GM18909 (cell line): ENCODE results near the gene IL12RB1.
A peak's percentile ranks its signal among the peaks of the same experiment; 100 is the strongest.
"Not testable (repeated sequence)": the region's sequence is repeated elsewhere in the genome, so short reads cannot be mapped to it uniquely, and the experiment has no call there.

Source experiments
- ATAC-seq: cut with Tn5 transposase; IDR thresholded peaks from one replicate; pipeline ENCODE4 v1.9.1; 2021; ENCODE audit warnings: mild to moderate bottlenecking; ENCODE audit not compliant: unreplicated experiment, poor library complexity

The IL12RB1 gene

DNA sequence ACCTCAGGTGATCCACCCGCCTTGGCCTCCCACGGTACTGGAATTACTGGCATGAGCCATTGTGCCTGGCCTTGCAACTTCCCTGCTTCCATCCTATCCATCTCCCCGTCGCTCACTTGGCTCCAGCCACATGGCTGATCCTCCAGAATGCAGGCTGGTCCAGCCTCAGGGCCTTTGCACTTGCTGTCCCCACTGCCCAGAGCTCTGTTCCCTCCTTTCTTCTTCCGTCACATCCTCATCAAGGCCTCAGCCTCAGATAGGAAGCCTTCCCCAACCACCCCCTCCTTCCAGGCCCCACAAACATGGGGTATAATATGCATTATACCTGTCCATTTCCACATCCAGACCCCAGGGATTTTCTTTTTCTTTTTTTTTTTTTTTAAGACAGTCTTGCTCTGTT, 27.1 kb upstream of the IL12RB1 start:
- ATAC-seq: no peak

DNA sequence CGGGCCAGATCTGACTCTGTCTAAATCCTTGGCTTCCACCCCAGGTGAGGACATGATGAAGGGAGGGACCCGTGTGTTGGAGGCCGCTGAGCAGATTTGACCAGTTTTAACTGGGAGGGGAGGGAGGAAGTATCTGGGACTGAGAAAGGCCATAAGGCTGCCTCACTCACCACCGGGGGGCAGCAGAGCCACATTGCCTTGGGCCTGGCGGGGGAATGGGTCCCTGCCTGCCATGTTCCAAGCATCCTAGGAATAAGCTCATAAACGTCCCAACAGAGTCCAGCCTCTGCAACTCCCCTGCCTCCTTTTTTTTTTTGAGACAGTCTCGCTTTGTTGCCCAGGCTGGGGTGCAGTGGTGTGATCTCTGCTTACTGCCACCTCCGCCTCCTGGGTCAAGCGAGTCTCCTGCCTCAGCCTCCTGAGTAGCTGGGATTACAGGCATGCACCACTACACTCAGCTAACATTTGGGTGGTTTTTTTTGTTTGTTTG, 26.3 kb upstream of the IL12RB1 start:
- ATAC-seq: no peak

DNA sequence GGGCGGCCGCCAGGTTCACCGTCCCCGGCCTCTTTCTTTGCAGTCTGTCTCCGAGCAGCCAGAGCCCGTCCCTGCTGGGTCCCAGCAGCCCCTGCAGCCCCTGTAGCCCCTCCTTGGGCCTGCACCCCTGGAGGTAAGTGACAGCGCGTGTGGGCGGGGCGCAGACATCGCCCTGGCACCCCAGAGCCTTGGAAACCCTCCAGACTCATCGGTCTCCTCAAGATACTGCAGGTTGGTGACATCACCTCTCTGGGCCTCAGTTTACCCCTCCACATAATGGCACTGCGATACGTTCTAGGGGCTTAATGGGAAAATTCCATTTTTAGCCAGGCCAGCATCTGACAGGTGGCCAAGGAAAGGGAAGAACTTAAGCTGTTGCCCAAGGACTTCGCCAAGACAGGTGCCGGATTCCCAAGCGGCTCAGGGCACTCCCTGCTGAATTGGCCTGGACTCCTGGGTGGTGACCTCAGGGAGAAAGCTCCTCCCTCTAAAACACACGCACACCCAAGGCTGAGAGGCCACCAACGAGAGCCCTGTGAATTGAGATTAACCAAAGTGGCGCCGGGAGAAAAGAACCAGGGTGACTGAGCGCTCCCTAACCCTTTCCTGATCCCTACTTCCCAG, 24.0 kb upstream of the IL12RB1 start:
- ATAC-seq: no peak

DNA sequence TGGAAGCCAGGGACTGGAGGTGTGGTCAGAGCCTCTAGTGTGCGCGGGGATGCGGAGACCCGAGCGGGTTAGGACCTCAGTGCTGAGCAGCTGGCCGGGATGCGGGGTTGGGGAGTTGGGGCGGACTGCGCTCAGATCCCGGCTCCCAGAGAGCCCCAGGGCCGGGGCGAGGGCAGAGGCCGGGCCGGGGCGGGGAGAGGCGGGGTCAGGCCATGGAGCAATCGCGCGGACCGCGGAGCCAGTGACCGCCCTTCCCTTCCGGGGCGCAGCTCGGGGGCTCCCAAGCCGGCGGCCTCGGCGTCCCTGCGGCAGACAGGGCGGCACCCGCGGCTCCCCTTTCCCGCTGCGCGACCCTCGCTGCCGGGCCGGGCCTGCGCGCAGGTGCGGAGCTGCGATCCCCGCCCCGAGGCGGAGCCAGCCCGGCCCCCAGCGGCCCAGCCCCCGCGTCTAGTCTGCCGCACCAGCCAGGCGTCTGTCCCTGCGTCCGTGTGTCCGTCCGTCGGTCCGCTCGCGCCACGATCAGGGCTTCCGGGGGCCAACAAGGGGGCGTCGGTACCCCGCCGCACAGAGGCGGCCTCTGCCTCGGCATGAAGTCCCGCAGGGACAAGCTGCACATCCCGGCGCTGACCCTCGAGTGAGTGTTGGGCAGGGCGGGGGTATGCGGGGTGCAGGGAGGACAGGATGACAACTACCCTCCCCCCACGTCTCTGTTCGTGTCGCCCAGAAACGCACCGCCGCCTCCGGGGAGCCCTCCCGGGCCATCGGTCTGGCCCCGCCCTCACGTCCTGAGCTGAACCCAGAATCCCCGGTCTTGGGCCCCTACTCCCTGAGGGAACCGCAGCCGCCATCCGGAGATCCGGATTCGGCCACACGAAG, 23.2 kb upstream of the IL12RB1 start:
- no peak for ATAC-seq

DNA sequence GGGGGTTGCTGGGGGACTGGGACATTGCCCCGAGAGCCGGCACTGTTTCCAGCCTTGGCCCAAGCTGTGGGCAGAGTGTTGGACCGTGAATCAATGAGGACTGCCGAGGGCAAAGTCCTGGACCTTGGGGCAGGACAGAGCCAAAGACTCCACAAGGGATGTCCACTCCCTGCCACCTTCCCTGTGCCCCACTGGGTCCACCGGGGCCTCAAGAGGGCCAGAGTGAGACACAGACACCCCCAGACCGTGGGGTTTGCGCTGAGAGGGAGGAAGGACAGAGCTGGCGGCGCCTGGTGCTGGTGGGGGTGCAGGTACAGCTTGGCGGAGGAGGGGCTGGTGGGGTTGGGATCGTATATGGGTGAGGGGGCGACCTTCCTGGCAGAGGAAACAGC, 22.6 kb upstream of the IL12RB1 start:
- ATAC-seq: no peak

DNA sequence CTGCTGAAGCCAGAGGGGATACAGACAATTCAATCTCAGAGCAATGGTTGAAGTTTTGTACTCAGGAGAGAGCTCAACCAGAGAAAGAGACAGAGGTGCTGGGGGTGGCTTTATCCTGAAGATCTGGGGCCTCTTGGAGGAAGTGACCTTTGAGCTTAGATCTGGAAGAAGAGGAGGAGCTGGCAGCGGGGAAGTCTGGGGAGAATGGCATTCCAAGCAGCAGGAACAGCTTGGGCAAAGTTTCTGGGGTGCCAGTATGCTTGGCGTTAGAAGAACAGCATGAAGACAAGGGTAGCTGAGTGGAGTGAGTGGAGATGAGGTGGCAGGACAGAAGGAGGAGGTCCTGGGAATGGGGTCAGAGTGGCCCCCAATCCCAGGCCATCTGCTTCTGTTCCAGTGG, 22.2 kb upstream of the IL12RB1 start:
- no peak for ATAC-seq

DNA sequence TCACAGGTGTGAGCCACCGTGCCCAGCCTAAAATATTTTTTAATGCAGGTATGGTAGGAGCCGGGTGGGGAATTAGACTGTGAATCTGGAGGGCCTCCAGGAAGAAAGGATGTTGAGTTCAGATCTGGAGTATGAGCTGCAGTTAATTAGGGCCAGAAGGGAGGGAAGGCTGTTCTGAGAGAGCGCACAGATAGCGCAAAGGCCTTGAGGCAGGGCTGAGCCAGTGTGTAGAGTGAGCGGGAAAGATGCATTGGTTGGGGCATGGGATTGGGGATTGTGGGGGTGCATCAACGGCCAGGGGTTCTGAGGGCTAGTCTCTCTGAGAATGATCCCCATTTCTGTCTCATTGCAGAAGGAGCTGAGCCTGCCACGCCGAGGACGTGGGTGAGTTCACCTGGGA, 20.5 kb upstream of the IL12RB1 start:
- no peak for ATAC-seq

DNA sequence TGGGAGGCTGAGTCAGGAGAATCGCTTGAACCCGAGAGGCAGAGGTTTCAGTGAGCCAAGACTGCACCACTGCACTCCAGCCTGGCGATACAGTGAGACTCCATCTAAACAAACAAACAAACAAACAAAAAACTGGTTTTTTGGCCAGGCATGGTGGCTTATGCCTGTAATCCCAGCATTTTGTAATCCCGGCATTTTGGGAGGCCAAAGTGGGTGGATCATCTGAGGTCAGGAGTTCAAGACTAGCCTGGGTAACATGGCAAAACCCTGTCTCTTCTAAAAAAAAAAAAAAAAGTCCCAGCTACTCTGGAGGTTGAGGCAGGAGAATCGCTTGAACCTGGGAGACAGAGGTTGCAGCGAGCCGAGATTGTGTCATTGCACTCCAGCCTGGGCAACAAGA, 18.5 kb upstream of the IL12RB1 start:
- ATAC-seq: not testable (repeated sequence)

DNA sequence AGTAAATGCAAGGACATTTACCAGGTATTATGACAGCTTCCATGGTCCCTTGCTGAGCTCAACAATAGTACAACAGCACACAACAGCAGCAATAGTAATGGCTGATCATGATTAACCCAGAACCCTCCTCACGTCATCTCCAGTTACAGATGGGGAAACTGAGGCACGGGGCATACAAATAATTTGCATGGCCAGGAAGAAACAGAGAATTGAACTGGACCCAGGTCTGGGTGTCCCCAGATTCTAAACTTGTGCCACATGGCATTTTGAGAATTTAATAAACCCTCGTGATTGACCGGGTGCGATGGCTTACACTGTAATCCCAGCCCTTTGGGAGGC, 18.0 kb upstream of the IL12RB1 start:
- ATAC-seq: no peak

DNA sequence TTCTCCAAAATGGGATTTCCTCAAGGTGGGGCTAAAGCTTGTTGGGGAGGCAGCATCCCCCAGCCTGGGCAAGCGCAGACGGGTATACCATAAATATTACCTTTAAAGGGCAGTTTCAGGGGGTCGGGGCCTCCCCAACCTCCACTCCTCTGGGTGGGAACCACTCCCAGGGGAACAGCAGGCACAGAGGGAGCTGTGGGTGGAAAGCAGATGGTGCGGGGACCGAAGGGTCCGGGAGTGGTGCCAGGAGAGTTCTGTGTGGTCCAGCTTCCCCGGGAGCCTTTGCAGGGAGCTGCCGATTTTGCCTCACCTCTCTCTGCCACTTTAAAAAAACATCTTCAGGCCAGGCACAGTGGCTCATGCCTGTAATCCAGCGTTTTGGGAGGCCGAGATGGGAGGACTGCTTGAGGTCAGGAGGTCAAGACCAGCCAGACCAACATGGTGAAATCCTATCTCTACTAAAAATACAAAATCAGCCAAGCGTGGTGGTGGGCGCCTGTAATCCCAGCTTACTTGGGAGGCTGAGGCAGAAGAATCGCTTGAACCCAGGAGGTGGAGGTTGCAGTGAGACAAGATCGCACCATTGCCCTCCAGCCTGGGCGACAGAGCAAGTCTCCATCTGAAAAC, 16.3 kb upstream of the IL12RB1 start:
- no peak for ATAC-seq

DNA sequence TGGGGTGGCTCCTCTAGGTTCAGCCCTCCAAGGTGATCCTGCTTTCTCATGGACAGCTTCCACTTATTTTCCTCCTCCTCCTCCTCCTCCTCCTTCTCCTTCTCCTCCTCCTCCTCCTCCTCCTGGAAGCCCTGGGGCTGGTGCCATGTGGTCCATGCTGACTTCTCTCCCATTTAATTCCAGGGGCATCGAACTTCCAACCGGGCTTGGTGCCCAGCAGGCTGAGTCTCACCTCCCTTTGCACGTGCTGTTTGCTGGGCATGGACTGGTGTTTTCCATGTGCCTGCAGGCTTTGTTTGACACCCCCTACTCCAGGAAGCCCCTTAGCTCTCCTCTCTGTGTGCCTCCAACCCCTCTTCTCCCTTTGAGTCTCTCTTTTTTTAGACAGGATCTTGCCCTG, 14.5 kb upstream of the IL12RB1 start:
- no peak for ATAC-seq

DNA sequence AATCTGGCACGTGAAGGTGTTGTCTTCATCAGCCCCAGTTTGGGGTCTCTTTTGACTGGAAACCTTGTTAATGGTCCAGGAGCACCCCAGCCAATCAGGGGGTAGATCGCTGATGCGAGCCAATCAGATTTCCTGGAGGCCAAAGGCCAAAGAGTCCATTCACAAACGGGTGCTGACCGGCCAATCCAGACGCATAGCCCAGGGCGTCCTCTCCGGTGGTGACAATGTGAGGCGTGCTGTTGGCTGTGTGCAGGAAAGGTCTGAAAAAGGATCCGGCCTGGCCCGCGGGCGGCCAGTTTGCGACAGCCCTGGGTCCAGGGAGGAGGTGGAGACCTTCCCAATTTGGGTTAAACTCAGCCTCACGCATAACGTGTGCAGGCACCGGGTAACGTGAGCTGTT, 14.0 kb upstream of the IL12RB1 start:
- no peak for ATAC-seq

DNA sequence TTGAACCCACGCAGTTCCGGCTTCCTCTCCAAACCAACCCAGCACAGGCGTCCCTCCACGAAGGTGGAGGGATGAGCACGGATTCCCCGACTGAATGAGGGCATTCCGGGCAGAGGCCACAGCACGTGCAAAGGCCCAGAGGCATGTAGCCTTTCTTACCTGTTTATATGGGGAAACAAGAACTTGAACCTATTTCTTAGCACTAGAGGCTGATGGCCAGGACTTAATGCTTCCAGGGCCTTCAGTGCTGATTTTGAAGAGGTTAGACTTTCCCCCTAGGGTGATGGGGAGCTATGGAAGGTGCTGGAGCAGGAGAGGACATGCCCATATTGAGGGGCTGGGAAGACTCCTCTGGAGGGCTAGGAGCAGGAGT, 12.9 kb upstream of the IL12RB1 start:
- ATAC-seq: no peak

DNA sequence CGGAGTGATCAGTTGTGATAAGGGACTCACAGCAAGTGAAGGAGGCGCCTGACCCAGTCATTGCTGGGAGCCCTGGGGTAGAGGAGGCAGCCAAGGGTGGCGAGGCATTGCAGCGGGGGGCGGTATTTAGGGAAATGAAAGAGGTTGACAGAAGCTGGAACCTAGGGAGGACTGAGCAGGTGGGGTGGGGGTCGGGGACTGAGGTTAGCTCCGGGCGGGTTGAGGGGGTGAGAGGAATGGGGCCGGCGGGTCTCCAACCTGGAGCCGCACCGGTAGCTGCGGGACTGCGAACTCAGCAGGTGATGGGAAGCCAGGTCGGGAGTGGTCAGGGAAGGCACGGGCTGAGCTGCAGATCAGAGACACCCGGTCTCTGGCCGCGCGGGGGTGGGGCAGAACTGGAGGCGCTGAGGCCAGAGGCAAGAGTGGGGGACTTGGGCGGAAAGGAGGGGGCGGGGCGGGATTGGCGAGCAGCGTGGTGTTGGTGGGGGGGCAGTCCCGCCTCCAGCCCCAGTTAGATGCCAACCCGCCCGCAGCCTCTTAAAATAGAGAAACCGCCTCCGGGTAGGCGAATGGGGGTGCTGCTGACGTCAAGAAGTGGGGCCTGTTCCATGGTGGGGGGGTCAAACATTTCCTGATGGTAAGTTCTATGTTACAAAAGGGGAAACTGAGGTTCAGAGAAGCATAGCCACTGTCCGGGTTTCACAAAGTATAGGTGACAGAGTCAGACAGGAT, 12.3 kb upstream of the IL12RB1 start:
- ATAC-seq: peak; percentile 58

DNA sequence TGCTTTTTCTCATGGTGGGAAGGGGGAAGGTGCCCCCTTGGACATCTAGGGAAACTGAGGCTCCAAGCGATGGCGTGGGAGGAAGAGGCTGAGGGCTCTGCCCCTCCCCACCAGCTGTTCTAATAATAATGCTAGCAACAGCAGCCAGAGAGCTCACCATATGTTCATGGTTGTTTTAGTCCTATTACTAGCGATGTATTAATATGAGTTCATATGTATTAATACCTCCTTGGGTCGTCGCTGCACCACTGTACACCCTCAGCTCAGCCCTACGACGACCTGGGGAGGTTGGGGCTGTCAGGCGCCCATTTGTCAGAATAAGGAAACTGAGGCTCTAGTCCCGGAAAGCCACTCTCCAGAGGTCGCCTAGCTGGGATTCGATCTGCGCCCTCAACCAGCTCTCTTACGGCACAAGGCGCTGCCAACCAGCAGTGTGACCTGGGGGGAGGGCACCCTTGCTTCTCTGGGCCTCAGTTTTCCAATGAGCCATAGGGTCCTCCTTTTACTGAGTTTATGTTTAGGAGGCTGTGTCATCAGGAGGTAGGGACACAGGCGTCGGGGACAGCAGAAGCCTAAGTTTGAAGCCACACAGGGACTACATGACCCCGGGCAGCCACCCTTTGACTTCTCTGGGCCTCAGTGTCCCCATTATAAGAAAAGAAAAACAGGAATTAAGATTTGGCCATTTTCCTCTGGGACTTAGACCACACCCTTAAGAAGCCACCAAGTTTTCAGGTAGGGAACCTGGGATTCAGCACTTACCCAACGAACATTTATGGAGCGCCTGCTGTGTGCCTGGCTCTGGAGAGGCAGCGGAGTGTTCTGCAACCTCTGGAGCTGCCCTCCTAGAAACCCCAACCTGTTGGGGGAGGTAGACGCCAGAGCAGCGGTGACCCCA, 11.5 kb upstream of the IL12RB1 start:
- no peak for ATAC-seq

DNA sequence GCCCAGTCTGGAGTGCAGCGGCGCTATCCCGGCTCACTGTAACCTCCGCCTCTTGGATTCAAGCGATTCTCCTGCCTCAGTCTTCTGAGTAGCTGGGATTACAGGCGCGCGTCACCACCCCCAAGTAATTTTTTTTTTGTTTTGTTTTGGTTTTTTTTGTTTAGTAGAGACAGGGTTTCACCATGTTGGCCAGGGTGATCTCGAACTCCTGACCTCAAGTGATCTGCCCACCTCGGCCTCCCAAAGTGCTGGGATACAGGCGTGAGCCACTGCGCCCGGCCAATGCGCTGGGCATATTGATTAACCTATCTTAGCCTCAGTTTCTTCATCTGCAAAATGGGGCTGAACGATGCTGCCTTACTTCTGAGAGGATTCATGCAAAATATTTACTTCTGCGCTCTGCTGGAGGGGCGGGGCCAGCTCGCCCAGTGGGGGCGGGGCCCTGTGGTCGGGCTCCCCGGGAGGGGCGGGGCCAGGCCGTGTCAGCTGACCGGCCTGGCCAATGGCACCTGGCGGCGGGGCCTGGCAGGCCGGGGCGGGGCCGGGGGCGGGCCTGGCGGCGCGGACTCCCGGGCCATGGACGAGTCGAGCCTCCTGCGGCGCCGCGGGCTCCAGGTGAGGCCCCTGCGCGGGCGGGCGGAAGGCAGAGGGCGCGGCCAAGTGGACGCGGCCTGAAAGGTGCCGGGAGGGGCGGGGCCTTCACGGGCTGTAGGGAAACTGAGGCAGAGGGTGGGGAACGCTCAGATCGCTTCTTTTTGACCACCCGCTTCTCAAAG, 10.7 kb upstream of the IL12RB1 start, which contains the start of gene MAST3:
TSS of gene MAST3 (plus strand) at position 562 of the 776 bp plus-strand sequence. CDS start at position 577, 15 bp downstream.
- peak; percentile 60 for ATAC-seq

DNA sequence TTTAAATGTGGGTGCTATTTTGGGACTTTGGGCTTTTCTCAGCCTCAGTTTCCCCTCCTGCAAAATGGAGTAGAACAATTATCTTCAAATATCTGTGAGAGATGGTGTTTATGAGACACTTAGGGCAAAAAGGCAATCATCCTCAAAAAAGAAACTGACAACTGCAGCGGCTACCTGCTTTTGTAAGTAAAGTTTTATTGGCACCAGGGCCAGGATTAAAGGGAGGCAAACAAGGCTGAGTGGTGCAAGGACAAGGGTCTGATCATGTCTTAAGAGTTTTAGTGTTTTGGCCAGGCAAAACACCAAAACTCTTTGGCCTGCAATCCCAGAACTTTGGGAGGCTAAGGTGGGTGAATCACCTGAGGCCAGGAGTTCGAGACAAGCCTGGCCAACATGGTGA, 9.5 kb upstream of the IL12RB1 start:
- no peak for ATAC-seq

DNA sequence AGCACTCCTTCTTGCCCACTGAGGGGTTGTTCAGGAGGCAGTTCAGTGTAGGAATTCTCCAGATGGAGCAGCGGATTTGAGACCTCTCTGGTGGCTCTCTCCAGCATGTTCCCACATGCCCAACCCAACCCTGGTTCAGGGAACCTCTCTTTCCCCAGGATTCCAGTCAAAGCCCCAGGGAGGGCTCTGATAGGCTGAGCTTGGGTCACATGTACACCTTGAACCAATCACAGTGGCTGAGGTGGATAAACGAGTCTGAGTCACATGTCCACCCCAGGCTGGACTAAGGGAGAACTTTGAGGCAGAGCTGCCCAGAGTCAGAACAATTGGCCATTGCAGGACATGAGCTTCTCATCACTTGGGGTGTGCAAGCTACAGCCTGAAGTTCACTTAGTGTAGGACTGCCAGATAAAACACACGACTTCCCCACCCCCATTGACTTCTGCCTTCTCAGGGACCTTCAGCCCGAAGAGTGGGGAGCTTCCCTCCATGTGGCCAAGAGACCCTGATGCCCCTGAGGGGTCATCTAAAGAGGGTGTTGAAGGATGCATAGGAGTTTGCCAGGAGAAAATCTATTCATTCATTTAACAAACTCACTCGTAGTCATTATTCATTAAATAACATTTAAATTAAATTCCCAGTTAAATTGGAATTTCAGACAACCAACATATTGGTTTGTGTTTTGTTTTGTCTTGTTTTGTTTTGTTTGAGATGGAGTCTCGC, 6.9 kb upstream of the IL12RB1 start:
- no peak for ATAC-seq
